Activated T-helper 17 cell treated with anti-CD3 and anti-CD28 coated beads, Interleukin-2, amount 50 U/mL, for 72 hours (primary cell): Measurements from ENCODE around the gene CEMP1. TPM values are rescaled to one million over a fixed set of nuclear protein-coding genes. Genes with fewer than 3 reads are reported as not detected.
A peak's percentile ranks its signal among the peaks of the same experiment; 100 is the strongest.
"Not testable (repeated sequence)": the region's sequence is repeated elsewhere in the genome, so short reads cannot be mapped to it uniquely, and the experiment has no call there.

Experiments
- ATAC-seq: fragments of 150-1000 bp; cut with Tn5 transposase; replicated peaks from 2 replicates; pipeline ENCODE4 v1.10.0; 2021; ENCODE audit warnings: mild to moderate bottlenecking, moderate library complexity
- H3K27ac Mint-ChIP-seq: one replicate; pipeline ENCODE4 v1.8.0; 2022; ENCODE audit warnings: mixed read lengths
- H3K27me3 Mint-ChIP-seq: one replicate; pipeline ENCODE4 v1.8.0; 2022; ENCODE audit warnings: mixed read lengths
- H3K36me3 Mint-ChIP-seq: one replicate; pipeline ENCODE4 v1.8.0; 2022; ENCODE audit warnings: low read depth, mild to moderate bottlenecking, mixed read lengths
- H3K4me1 Mint-ChIP-seq: one replicate; pipeline ENCODE4 v1.8.0; 2022; ENCODE audit warnings: mixed read lengths
- H3K4me3 Mint-ChIP-seq: one replicate; pipeline ENCODE4 v1.8.0; 2022; ENCODE audit warnings: mild to moderate bottlenecking, mixed read lengths
- H3K9me3 Mint-ChIP-seq: one replicate; pipeline ENCODE4 v1.8.0; 2022; ENCODE audit warnings: mixed read lengths
- total RNA-seq, 2 donors: library from RNA; stranded (reverse); gene quantifications; one replicate each; pipeline ENCODE4 v1.2.3, GENCODE V29; 2022

CEMP1 gene
- total RNA-seq, 2 donors from 2014 or later = not detected

DNA sequence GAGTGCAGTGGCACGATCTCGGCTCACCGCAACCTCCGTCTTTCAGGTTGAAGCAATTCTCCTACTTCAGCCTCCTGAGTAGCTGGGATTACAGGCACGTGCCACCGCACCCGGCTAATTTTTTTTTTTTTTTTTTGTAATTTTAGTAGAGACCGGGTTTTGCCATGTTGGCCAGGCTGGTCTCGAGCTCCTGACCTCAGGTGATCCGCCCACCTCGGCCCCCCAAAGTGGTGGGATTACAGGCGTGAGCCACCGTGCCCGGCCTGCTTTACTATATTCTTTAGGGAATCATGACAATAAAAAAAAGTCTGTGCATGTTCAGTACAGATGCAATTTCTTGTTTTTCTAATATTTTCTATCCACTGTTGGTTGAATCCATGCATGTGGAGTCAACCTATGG is 12.6 kb upstream of the CEMP1 start:
- ATAC-seq, H3K27me3 Mint-ChIP-seq, H3K4me3 Mint-ChIP-seq, H3K27ac Mint-ChIP-seq, H3K9me3 Mint-ChIP-seq: not testable (repeated sequence)
- Mint-ChIP-seq H3K4me1 (peaks cover 16% of the 10 kb centered on the region), H3K36me3 (peaks cover 43% of the 10 kb centered on the region)

DNA sequence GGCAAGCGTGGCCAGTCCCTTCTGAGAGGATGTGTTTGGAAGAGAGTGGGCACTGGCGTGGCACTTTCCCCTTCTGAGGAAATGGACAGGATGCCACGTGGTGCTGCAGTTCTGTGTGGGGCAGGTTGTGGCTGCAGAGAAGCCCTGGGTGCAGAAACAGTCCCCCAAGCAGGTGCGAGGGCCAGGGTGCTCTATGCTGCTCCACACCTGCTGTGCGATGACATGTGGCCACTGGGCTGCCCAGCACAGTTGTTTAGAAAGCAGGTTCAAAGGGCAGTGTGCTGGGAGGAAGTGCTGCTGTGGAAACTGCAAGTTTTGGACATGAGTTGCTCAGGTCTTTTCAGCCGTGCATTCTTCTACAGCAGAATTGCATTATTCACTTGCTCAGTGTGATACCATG is 10.2 kb upstream of the CEMP1 start:
- not testable (repeated sequence) for H3K27me3 Mint-ChIP-seq, H3K9me3 Mint-ChIP-seq, ATAC-seq
- peaks cover 47% of the 10 kb centered on the region for H3K36me3 Mint-ChIP-seq
- peak overlapping the region; percentile 82 for H3K27ac Mint-ChIP-seq
- peaks cover 20% of the 10 kb centered on the region for H3K4me1 Mint-ChIP-seq
- peak overlapping the region; percentile 89 for H3K4me3 Mint-ChIP-seq

DNA sequence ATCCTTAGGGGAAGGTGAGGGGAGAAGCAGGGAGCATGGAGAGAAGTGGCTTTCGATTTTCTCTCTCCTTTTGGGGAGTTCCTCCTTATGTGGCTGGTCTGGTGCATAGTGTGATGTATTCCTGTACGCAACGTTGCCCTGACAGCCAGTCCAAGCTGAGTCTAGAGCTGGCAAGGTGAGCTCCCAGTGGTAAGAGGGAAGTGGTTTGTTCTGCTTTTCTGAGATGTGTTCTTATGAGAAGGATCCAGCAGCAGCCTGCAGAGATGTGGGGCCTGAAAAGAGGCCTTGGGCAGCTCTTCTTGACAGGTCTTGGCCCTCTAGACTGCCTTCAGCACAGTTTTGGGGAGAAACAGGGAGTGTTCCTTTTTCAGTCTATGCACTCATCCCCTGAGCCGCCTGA is 9.7 kb upstream of the CEMP1 start:
- ATAC-seq, H3K9me3 Mint-ChIP-seq, H3K27me3 Mint-ChIP-seq: not testable (repeated sequence)
- peaks cover 20% of the 10 kb centered on the region for H3K4me1 Mint-ChIP-seq
- peak overlapping the region; percentile 89 for H3K4me3 Mint-ChIP-seq
- peak overlapping the region; percentile 82 for H3K27ac Mint-ChIP-seq
- H3K36me3 Mint-ChIP-seq = peaks cover 47% of the 10 kb centered on the region

DNA sequence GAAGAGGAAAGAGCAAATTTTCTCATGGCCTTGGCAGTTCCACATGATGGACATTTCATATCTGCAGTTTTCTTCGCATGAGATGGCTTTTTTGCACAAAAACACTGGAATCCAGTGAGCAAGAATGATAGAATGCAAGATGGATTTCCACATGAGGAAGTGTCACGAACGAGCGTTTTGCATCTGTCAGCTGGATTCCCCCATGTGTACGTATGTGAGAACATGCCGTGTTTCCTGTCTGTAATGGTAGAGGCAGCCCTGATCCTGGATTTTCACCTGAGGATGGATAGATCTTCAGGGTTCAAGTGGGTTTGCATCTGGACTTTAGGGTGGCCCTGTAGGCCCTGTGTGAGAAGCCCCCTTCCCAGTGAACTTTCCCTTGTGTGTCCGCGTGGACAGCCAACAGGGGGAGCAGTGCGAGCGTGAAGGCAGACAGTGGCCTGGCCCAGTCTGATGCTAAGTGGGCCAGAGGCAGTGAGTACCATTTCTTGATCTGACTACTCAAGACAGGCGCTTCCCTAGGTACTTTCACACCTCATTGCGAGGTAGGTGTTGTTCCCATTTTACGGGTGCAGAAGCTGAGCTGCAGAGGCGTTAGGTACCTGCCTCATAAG is 8.7 kb upstream of the CEMP1 start:
- H3K4me1 Mint-ChIP-seq = peaks cover 20% of the 10 kb centered on the region
- peaks cover 41% of the 10 kb centered on the region for H3K36me3 Mint-ChIP-seq
- not testable (repeated sequence) for H3K27me3 Mint-ChIP-seq, H3K9me3 Mint-ChIP-seq
- peak overlapping the region; percentile 82 for H3K27ac Mint-ChIP-seq
- peak overlapping the region; percentile 89 for H3K4me3 Mint-ChIP-seq
- ATAC-seq = peak; percentile 60

DNA sequence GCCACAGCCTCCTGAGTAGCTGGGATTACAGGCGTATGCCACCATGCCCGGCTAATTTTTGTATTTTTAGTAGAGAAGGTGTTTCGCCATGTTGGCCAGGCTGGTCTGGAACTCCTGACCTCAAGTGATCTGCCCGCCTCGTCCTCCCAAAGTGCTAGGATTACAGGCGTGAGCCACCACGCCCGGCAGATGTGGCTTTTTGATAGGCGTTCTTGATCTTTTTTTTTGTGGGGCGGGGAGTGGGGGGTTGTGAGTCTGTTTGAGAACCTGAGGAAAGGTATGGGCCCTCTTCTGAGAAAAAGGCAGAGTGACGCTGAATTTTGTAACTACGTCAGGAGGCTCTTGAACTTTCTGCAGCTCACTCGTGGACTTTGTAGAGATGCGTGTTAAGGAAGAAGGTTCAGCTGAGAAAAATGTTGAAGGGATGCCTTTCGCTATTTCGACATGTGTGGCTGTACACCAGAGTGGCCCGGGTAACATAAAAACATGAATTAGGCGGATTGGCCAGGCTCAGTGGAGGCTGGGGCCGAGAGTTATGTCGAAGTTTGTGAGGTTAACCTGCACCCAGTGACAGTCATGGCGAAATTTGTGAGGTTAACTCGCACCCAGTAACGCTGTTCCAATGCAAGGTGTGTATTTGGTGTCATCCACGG is 8.1 kb upstream of the CEMP1 start:
- H3K36me3 Mint-ChIP-seq = peaks cover 38% of the 10 kb centered on the region
- H3K4me3 Mint-ChIP-seq = peak overlapping the region; percentile 89
- H3K27ac Mint-ChIP-seq = peak overlapping the region; percentile 84
- not testable (repeated sequence) for H3K9me3 Mint-ChIP-seq, ATAC-seq, H3K27me3 Mint-ChIP-seq
- H3K4me1 Mint-ChIP-seq = peaks cover 20% of the 10 kb centered on the region

DNA sequence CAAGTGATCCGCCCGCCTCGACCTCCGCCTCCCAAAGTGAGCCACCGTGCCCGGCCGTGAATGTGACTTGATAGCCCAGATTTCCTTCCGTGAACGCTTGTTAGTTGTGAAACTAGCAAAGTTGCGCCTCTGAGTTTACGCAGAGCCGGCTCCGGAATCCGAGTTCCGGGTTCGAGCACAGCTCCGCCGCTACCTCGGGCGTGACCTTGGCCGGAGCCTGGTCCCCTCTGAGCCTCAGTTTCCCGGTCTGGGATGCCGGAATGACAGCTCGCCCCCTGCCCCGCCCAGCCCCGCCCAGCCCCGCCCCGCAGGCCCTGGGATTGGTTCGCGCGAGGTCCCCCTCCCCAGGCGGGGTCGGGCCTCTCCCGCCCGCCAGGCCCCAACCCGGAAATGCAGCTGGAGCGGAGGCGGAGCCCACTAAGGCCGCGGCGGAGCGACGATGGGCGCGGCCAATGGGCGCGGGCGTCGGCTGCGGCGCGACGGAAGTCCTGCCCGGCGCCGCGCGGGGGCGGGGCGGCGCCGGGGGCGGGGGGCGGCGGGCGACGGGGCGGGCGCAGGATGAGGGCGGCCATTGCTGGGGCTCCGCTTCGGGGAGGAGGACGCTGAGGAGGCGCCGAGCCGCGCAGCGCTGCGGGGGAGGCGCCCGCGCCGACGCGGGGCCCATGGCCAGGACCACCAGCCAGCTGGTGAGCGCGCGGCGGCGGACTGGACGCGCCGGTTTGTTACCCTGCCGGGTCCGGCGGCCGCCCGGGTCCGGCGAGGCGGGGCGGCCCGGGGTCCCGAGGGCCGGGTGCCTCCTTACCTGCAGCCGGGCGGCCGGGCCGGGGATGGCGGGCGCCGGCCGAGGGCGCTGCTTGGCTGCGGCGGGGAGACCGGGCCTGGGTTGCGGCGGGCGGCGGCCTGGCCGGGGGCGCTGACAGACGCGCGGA is 6.5 kb upstream of the CEMP1 start, which contains the start of gene PDPK1:
Gene PDPK1, plus strand, starts transcription at position 571 of the 929 bp plus-strand sequence. Its CDS starts 92 bp downstream, at position 663.
- Mint-ChIP-seq H3K9me3 (no peaks in the 10 kb centered on the region), H3K4me3 (peak within 1 kb of the TSS; percentile 89), H3K27ac (peak within 1 kb of the TSS; percentile 84), H3K4me1 (peaks cover 23% of the 10 kb centered on the region), H3K36me3 (peaks cover 35% of the 10 kb centered on the region), H3K27me3 (no peaks in the 10 kb centered on the region)
- peak; percentile 90 for ATAC-seq

DNA sequence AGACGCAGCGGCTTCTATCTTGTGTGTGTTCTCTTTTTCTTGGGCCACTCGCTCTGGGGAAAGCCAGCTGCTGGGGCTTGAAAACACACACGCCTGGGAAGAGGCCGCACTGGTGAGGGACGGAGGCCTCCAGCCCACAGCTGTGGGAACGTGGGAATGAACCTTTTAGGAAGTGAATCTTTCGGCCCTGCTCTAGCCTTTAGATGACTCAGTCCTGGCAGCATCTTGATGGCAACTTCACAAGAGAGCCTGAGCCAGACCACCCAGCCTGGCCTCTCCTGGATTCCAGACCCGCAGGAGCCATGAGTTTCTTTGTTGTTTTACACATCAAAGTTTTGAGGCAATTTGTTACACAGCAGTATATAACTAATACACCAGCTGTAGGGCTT is 4.4 kb upstream of the CEMP1 start:
- H3K27ac Mint-ChIP-seq = no peak overlapping the region

DNA sequence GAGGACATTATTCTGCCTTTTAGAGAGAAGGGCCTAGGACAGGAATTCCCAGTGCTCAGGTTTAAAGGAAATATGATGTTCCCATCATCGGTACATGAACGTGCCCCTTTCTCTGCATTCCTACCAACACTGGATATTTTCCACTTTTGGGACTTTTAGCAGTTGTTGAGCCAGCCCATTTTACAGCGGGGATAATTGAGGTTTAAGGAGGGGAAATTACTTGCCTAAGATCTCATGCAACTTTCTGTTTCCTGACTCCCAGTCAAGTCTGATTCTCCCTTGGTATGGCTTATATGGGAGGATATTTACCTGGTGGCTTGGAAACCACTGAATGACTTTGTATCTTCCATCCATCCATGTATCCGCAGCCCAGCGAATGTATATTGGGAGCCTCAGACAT is 3.1 kb upstream of the CEMP1 start:
- H3K9me3 Mint-ChIP-seq, ATAC-seq, H3K36me3 Mint-ChIP-seq, H3K27me3 Mint-ChIP-seq: not testable (repeated sequence)
- H3K27ac Mint-ChIP-seq = peak overlapping the region; percentile 69
- H3K4me3 Mint-ChIP-seq = peak overlapping the region; percentile 94
- peaks cover 16% of the 10 kb centered on the region for H3K4me1 Mint-ChIP-seq

More for the DNA sequence above, 4.4 kb upstream of the CEMP1 start:
- peaks cover 22% of the 10 kb centered on the region for H3K36me3 Mint-ChIP-seq
- peaks cover 20% of the 10 kb centered on the region for H3K4me1 Mint-ChIP-seq
- no peaks in the 10 kb centered on the region for H3K27me3 Mint-ChIP-seq
- ATAC-seq = no peak
- H3K9me3 Mint-ChIP-seq = no peaks in the 10 kb centered on the region
- no peak overlapping the region for H3K4me3 Mint-ChIP-seq

DNA sequence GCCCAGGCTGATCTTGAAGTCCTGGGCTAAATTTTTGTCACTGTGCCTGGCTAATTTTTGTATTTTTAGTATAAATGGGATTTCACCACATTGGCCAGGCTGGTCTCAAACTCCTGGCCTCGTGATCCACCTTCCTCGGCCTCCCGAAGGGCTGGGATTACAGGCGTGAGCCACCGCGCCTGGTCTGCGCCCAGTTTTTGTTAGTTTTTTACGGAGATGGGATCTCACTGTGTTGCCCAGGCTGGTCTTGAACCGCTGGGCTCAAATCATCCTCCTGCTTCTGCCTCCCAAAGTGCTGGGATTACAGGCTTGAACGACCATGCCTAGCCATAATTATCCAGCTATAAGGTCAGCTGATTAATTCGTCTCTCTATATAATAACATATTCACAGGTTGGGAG is 2.7 kb upstream of the CEMP1 start:
- peak overlapping the region; percentile 94 for H3K4me3 Mint-ChIP-seq
- no peaks in the 10 kb centered on the region for H3K9me3 Mint-ChIP-seq
- no peak for ATAC-seq
- H3K27ac Mint-ChIP-seq = peak overlapping the region; percentile 69
- peaks cover 5% of the 10 kb centered on the region for H3K36me3 Mint-ChIP-seq
- H3K4me1 Mint-ChIP-seq = peaks cover 13% of the 10 kb centered on the region
- no peaks in the 10 kb centered on the region for H3K27me3 Mint-ChIP-seq

DNA sequence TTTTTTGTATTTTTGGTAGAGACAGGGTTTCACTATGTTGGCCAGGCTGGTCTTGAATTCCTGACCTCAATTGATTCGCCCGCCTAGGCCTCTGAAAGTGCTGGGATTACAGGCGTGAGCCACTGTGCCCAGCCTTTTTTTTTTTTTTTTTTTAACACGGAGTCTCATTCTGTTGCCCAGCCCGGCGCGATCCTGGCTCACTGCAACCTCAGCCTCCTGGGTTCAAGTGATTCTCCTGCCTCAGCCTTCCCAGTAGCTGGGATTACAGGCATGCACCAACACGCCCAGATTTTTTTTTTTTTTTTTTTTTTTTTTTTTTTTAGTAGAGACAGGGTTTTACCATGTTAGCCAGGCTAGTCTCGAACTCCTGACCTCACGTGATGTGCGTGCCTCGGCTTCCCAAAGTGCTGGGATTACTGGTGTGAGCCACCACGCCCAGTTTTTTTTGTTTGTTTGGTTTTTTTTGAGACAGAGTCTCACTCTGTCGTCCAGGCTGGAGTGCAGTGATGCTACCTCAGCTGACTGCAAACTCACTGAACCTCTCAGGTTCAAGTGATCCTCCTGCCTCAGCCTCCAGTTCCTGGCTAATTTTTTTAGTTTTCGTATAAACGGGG is 2.0 kb upstream of the CEMP1 start:
- H3K9me3 Mint-ChIP-seq, H3K36me3 Mint-ChIP-seq, ATAC-seq, H3K27me3 Mint-ChIP-seq, H3K4me1 Mint-ChIP-seq: not testable (repeated sequence)
- H3K27ac Mint-ChIP-seq = peak overlapping the region; percentile 95
- peak overlapping the region; percentile 94 for H3K4me3 Mint-ChIP-seq

DNA sequence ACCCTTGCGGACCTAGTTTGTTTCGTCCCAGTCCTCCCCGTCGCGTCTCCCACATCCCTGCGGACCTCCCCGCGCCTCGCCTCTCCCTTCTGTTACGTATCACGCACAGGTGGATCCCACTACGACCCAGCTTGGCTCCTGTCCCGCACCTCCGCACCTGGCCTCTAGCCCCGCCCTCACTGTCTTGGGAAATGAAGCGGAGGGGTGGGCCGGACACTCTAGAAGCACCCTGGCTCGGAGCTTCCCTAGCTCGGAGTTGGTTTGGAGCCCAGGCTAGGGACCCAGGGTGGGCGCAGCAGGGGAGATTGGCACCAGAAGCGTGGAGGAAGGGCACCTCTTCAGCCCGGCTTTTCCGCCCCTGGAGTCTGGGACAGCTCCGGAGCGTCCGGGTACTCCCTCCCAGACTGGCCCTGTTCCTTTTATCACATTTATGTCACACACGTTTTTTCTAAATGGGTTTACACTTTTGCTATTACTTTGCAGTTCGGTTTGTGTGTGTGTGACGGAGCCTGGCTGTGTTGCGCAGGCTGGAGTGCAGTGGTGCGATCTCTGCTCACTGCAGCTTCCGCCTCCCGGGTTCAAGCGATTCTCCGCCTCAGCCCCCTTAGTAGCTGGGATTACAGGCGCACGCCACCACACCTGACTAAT is 1.4 kb upstream of the CEMP1 start:
- H3K4me3 Mint-ChIP-seq = peak overlapping the region; percentile 94
- H3K27me3 Mint-ChIP-seq = no peaks in the 10 kb centered on the region
- H3K27ac Mint-ChIP-seq = peak overlapping the region; percentile 95
- no peaks in the 10 kb centered on the region for H3K36me3 Mint-ChIP-seq
- no peaks in the 10 kb centered on the region for H3K9me3 Mint-ChIP-seq
- peak; percentile 25 for ATAC-seq
- H3K4me1 Mint-ChIP-seq = peaks cover 8% of the 10 kb centered on the region

DNA sequence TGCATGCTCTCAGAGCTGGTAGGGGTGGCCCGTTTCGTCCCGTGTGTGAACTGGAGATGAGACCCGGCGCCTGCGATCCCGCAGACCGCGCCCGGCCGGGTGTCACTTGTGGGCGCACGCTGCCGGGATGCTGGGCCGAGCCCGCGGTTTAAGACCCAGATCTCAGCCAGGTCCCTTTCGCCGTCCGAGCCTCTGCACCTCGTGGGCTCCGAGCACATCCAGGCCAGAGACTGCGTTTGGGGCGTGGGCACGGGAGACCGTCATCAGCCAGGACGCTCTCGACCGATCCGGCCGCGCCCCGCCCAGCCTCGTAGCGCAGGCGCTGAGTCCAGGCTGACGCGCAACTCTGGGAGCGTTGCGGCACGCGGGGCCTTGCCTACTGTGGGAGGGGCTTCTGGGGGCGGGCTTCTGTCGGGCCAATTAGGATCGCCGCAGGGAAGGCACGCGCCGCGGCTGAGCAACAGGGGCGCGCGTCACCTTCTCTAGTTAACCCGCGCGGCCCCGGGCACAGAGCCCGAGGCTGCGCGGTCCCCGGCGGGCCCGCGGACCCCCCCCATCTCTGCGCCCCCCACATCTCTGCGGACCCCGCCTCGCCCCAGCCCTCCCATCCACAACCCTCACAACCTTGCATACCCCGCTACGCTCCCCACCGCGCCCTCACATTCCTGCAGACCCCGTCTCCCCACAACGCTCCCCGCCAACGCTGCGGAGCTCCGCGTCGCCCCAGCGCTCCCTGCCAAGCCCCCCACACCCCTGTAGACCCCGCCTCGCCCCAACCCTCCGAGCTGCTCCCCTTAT is 687 bp upstream of the CEMP1 start:
- no peaks in the 10 kb centered on the region for H3K27me3 Mint-ChIP-seq
- H3K4me3 Mint-ChIP-seq = peak overlapping the region; percentile 94
- peaks cover 5% of the 10 kb centered on the region for H3K36me3 Mint-ChIP-seq
- H3K4me1 Mint-ChIP-seq = peaks cover 8% of the 10 kb centered on the region
- H3K27ac Mint-ChIP-seq = peak overlapping the region; percentile 95
- peak; percentile 95 for ATAC-seq
- H3K9me3 Mint-ChIP-seq = no peaks in the 10 kb centered on the region

DNA sequence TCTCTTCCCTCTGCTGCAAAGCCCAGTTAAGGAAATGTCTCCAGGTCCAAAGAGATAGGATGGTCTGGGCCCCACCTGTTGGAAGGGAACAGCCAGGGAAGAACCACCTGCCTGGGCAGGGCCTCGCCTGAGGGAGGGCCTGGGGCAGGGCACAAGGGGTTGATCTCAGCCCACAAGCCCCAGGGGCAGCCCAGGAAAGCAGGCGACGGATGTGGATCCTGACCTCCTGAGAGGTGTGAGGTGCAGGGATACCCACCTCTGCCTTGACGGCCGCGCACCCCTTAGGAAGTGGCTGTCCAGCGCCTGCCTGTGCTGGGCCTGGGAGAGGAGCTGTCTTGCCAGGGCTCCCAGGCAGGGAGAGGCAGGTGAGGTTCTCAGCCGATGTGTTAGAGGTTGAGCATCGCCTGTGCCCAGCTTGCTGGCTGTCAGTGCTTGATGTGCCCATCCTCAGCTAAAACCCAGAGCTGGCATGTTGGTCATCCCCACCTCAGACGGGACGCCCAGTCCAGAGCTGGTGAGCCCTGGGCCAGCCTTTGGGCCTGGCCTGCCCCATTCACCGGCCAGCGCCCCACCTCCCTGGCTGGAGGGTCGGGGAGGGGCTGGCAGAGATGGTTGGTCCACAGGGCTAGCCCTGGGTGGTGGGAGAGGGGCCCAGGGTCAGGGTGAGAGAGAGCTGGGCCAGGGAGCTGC is 434 bp downstream of the CEMP1 start:
- Mint-ChIP-seq H3K9me3 (no peaks in the 10 kb centered on the region), H3K36me3 (peaks cover 13% of the 10 kb centered on the region), H3K27ac (peak overlapping the region; percentile 95), H3K27me3 (no peaks in the 10 kb centered on the region), H3K4me3 (peak overlapping the region; percentile 94), H3K4me1 (peaks cover 8% of the 10 kb centered on the region)
- ATAC-seq = no peak
